H1 (cell line): Measurements from ENCODE around the gene SLC2A4RG. TPM values are rescaled to one million over a fixed set of nuclear protein-coding genes. Genes with fewer than 3 reads are reported as not detected.

Experiments used
- CTCF ChIA-PET: fragments of 300-600 bp; sonication (Branson Sonifier 250); formaldehyde crosslinking; loops from one replicate; lab custom pipeline; 2021; ENCODE audit not compliant: partially characterized antibody; lab: Charles Lee
- POLR2A ChIA-PET: fragments of 300-600 bp; sonication (Branson Sonifier 250); formaldehyde crosslinking; loops from one replicate; lab custom pipeline; 2021; ENCODE audit warnings: inconsistent platforms; ENCODE audit not compliant: partially characterized antibody; lab: Charles Lee
- DNase-seq, 2 experiments: peaks; one replicate each; pipeline versions ENCODE4 v3.0.0 to v3.0.0-alpha.2; 2010 to 2022; ENCODE audit warnings: low spot score in 2 of 2, low read depth in 1 of 2, mixed read lengths in 1 of 2
- FAIRE-seq: peaks from 2 replicates; lab custom pipeline; 2011; peaks lifted over from hg19 to GRCh38; lab: Jason Lieb, UNC
- H2AFZ ChIP-seq: 2 replicates; pipeline ENCODE4 v1.8.1; 2012; ENCODE audit warnings: low read length, inconsistent platforms
- H2AK5ac ChIP-seq: 2 replicates; pipeline ENCODE4 v1.6.1; 2013; ENCODE audit warnings: low read depth, low read length
- H2BK120ac ChIP-seq: replicated peaks from 2 replicates; pipeline ENCODE3; 2013; ENCODE audit warnings: low read depth, low read length, inconsistent platforms
- H2BK12ac ChIP-seq: 2 replicates; pipeline ENCODE4 v1.6.1; 2013; ENCODE audit warnings: low read depth, low read length
- H2BK15ac ChIP-seq: 2 replicates; pipeline ENCODE4 v1.6.1; 2013; ENCODE audit warnings: low read length
- H2BK20ac ChIP-seq: 2 replicates; pipeline ENCODE4 v1.6.1; 2013; ENCODE audit warnings: low read length
- H2BK5ac ChIP-seq: 2 replicates; pipeline ENCODE4 v1.6.1; 2013; ENCODE audit warnings: low read depth, low read length
- H3K14ac ChIP-seq: 2 replicates; pipeline ENCODE4 v1.6.1; 2013; ENCODE audit warnings: inconsistent platforms; ENCODE audit not compliant: insufficient read length
- H3K18ac ChIP-seq: 2 replicates; pipeline ENCODE4 v1.6.1; 2013; ENCODE audit warnings: low read length; ENCODE audit errors: extremely low read depth
- H3K23ac ChIP-seq: 2 replicates; pipeline ENCODE4 v1.6.1; 2013; ENCODE audit warnings: inconsistent platforms; ENCODE audit not compliant: insufficient read length
- H3K23me2 ChIP-seq: 2 replicates; pipeline ENCODE4 v1.6.1; 2013; ENCODE audit warnings: low read depth, low read length
- H3K27ac ChIP-seq: 2 replicates; pipeline ENCODE4 v1.6.1; 2011; ENCODE audit warnings: low read depth, low read length, inconsistent platforms
- H3K27me3 ChIP-seq, 4 experiments: replicated peaks in 1 of 4; 1 replicate in 1 of 4; 2 replicates in 3 of 4; pipeline versions ENCODE4 v1.6.1 to v1.8.1; 2011 to 2013; ENCODE audit warnings: low read length in 3 of 4, mild to moderate bottlenecking in 3 of 4, inconsistent platforms in 2 of 4, mixed read lengths in 2 of 4, moderate library complexity in 1 of 4; ENCODE audit not compliant: control insufficient read depth in 3 of 4, insufficient read depth in 3 of 4; ENCODE audit errors: extremely low read depth in 1 of 4
- H3K36me3 ChIP-seq, 4 experiments: 2 replicates each; pipeline versions ENCODE4 v1.6.1 to v1.8.1; 2011 to 2013; ENCODE audit warnings: mild to moderate bottlenecking in 4 of 4, low read length in 3 of 4, moderate library complexity in 2 of 4, control low read depth in 1 of 4, inconsistent platforms in 1 of 4; ENCODE audit not compliant: insufficient read depth in 4 of 4, control insufficient read depth in 2 of 4
- H3K4ac ChIP-seq: replicated peaks from 2 replicates; pipeline ENCODE3; 2013; ENCODE audit warnings: low read length, low read depth, mixed read lengths, inconsistent platforms; ENCODE audit not compliant: insufficient read length
- H3K4me1 ChIP-seq, 4 experiments: replicated peaks in 1 of 4; 1 replicate in 1 of 4; 2 replicates in 3 of 4; pipeline versions ENCODE4 v1.6.1 to v1.8.1; 2011 to 2013; ENCODE audit warnings: low read length in 3 of 4, inconsistent platforms in 2 of 4, mixed read lengths in 1 of 4; ENCODE audit not compliant: insufficient read depth in 4 of 4, control insufficient read depth in 3 of 4
- H3K4me2 ChIP-seq, 2 experiments: 2 replicates each; pipeline versions ENCODE4 v1.6.1 to v1.8.1; 2011 to 2013; ENCODE audit warnings: low read depth in 2 of 2, low read length in 2 of 2, control low read depth in 1 of 2, inconsistent platforms in 1 of 2, mild to moderate bottlenecking in 1 of 2; ENCODE audit not compliant: insufficient read depth in 1 of 2
- H3K4me3 ChIP-seq, 4 experiments: fragments of 200-600, 300-600 bp in 1 of 4; sonication (generic), shearing (Covaris generic), sonication (Bioruptor Twin) in 1 of 4; 2 replicates each; pipeline versions ENCODE4 v1.5.1 to v1.8.1; 2011 to 2016; ENCODE audit warnings: low read length in 4 of 4, low read depth in 3 of 4, control low read depth in 2 of 4, inconsistent platforms in 2 of 4, mild to moderate bottlenecking in 2 of 4, mixed read lengths in 1 of 4, moderate library complexity in 1 of 4; ENCODE audit not compliant: insufficient read depth in 2 of 4; ENCODE audit errors: extremely low read depth in 1 of 4
- H3K56ac ChIP-seq: replicated peaks from 2 replicates; pipeline ENCODE3; 2013; ENCODE audit warnings: low read depth, mild to moderate bottlenecking, mixed read lengths, low read length, inconsistent platforms; ENCODE audit not compliant: insufficient read length
- H3K79me1 ChIP-seq: 2 replicates; pipeline ENCODE4 v1.6.1; 2013; ENCODE audit warnings: low read depth, low read length, control low read depth
- H3K79me2 ChIP-seq, 2 experiments: 2 replicates each; pipeline versions ENCODE4 v1.6.1 to v1.8.1; 2012 to 2013; ENCODE audit warnings: low read length in 2 of 2, mild to moderate bottlenecking in 2 of 2, inconsistent platforms in 1 of 2; ENCODE audit not compliant: insufficient read depth in 2 of 2, control insufficient read depth in 1 of 2
- H3K9ac ChIP-seq, 4 experiments: replicated peaks in 1 of 4; 1 replicate in 1 of 4; 2 replicates in 3 of 4; pipeline versions ENCODE4 v1.6.1 to v1.8.1; 2011 to 2013; ENCODE audit warnings: low read depth in 3 of 4, low read length in 3 of 4, control low read depth in 2 of 4, mild to moderate bottlenecking in 2 of 4, moderate library complexity in 2 of 4, inconsistent platforms in 1 of 4; ENCODE audit errors: extremely low read depth in 1 of 4
- H3K9me3 ChIP-seq, 2 experiments: 2 replicates each; pipeline versions ENCODE4 v1.6.1 to v1.8.1; 2012 to 2013; ENCODE audit warnings: mild to moderate bottlenecking in 2 of 2, moderate library complexity in 2 of 2, control low read depth in 1 of 2, inconsistent platforms in 1 of 2, low read depth in 1 of 2, low read length in 1 of 2, mixed read lengths in 1 of 2; ENCODE audit not compliant: insufficient read depth in 2 of 2
- H4K20me1 ChIP-seq, 2 experiments: replicated peaks in 1 of 2; 2 replicates each; pipeline versions ENCODE3 to v1.8.1; 2011 to 2013; ENCODE audit warnings: inconsistent platforms in 2 of 2, low read length in 2 of 2, mild to moderate bottlenecking in 1 of 2; ENCODE audit not compliant: insufficient read depth in 2 of 2, control insufficient read depth in 1 of 2
- H4K5ac ChIP-seq: 2 replicates; pipeline ENCODE4 v1.6.1; 2013; ENCODE audit warnings: low read length, low read depth, mixed read lengths, inconsistent platforms; ENCODE audit not compliant: insufficient read length
- H4K8ac ChIP-seq: 2 replicates; pipeline ENCODE4 v1.8.0; 2013; ENCODE audit warnings: mild to moderate bottlenecking, moderate library complexity, low read length, inconsistent platforms; ENCODE audit not compliant: insufficient read depth; ENCODE audit errors: extremely low read depth
- H4K91ac ChIP-seq: replicated peaks from 2 replicates; pipeline ENCODE3; 2013; ENCODE audit warnings: low read length, mixed read lengths, inconsistent platforms; ENCODE audit not compliant: insufficient read length
- MAFK ChIP-seq: IDR thresholded peaks from 2 replicates; pipeline ENCODE4 v1.6.1; 2012; ENCODE audit warnings: low read depth, mild to moderate bottlenecking, improper control_type of control experiment, low read length
- POU5F1 ChIP-seq: IDR thresholded peaks from 2 replicates; pipeline ENCODE4 v1.6.1; 2011; ENCODE audit warnings: low read depth, mild to moderate bottlenecking, low read length, moderate library complexity
- WGBS, 2 experiments: shearing (Covaris generic) in 1 of 2; methylation state at CpG; one replicate each; pipeline versions ENCODE4 v1.1.6 to v1.1.7; 2013 to 2015; ENCODE audit warnings: low lambda C conversion rate in 2 of 2, mixed read lengths in 2 of 2, inconsistent platforms in 1 of 2, low coverage in 1 of 2, missing lambda C conversion rate in 1 of 2; ENCODE audit not compliant: insufficient replicate concordance in 2 of 2, insufficient coverage in 1 of 2, insufficient read length in 1 of 2; ENCODE audit errors: extremely low coverage in 1 of 2, missing lambda C conversion rate in 1 of 2; 5-methylcytosine and 5-hydroxymethylcytosine counted together
- polyA plus RNA-seq, 7 experiments: library from polyadenylated mRNA; depleted of rRNA in 3 of 7; stranded (reverse) in 5 of 7; unstranded in 2 of 7; fragments of >200 nt in 5 of 7; fragments of 200-250 nt in 2 of 7; gene quantifications; 1 replicate in 5 of 7; 2 replicates in 1 of 7; 4 replicates in 1 of 7; pipeline versions ENCODE4 v1.2.1 to v1.2.3, GENCODE V29; 2011 to 2013; ENCODE audit warnings: missing spikeins in 2 of 7, mixed read lengths in 2 of 7
- total RNA-seq: library from RNA; stranded (reverse); fragmentation: NEBNext Ultra II Directional; extraction: Animal tissue kit (Norgen Biotek cat#: 25700); gene quantifications from 2 replicates; pipeline ENCODE4 v1.2.1, GENCODE V29; 2021

Gene SLC2A4RG
- total and polyA plus RNA-seq, 2 of the 8 experiments (the other 6 are each of a cell fraction or from before 2014, with no cell fraction given): 15.9 to 29.1 TPM

GRCh38 chr20:63702036-63702665 is 37.4 kb upstream of the SLC2A4RG start:
- no peak for FAIRE-seq
- Histone ChIP-seq H4K8ac (no peak overlapping the region), H2BK20ac (no peak overlapping the region), H2BK15ac (no peak overlapping the region), H3K56ac (no peak overlapping the region), H3K79me1 (peaks cover 6% of the 10 kb centered on the region; the same call in 1 of the 2 replicates), H2BK5ac (no peak overlapping the region), H2BK12ac (no peak overlapping the region), H3K4me3 (no peak overlapping the region), H2AFZ (no peak overlapping the region), H3K23ac (no peak overlapping the region), H3K9me3 (no peaks in the 10 kb centered on the region), H3K23me2 (no peaks in the 10 kb centered on the region; the same call in 1 of the 2 replicates), H3K18ac (no peak overlapping the region), H3K27ac (no peak overlapping the region), H4K20me1 (peaks cover 8 to 14% of the 10 kb centered on the region in 2 experiments), H3K4me1 (peaks cover 0 to 11% (median 2%) of the 10 kb centered on the region in 4 experiments; a peak in 4 of 7 replicates), H3K27me3 (no peaks in the 10 kb centered on the region), H3K4ac (no peak overlapping the region), H2AK5ac (no peak overlapping the region), H3K36me3 (peaks cover 3 to 18% (median 8%) of the 10 kb centered on the region in 4 experiments; a peak in 5 of 8 replicates), H4K91ac (no peak overlapping the region), H3K9ac (no peak overlapping the region), H3K79me2 (peaks cover 0 to 12% of the 10 kb centered on the region in 2 experiments; a peak in 2 of 4 replicates), H3K14ac (no peak overlapping the region), H2BK120ac (no peak overlapping the region), H4K5ac (no peak overlapping the region), H3K4me2 (no peak overlapping the region)
- ChIA-PET CTCF (interaction anchor here (1.4 kb wide), 2 partner anchors 84 to 279 kb away, joined by 3 to 4 read pairs; partner anchors contain the start of gene PRPF6), POLR2A (interaction anchor here (0.6 to 4.1 kb wide), 12 partner anchors 10 to 283 kb away, joined by 3 to 18 read pairs (median 4); partner anchors contain the start of genes RTEL1 and SLC2A4RG)
- no peak for DNase-seq
- 91% methylated on average over 16 of the region's 16 CpGs; no CpG with 5 or more reads in 1 of the 2 experiments for WGBS, 2 experiments
- TF ChIP-seq POU5F1 (no peak), MAFK (no peak)
